GM18508 (cell line): Measurements from ENCODE around the gene SPAG16.
A peak's percentile ranks its signal among the peaks of the same experiment; 100 is the strongest.

Source experiments
- ATAC-seq: cut with Tn5 transposase; IDR thresholded peaks from one replicate; pipeline ENCODE4 v1.9.1; 2021; ENCODE audit warnings: moderate number of reproducible peaks; ENCODE audit not compliant: insufficient read depth, unreplicated experiment

The SPAG16 gene

DNA sequence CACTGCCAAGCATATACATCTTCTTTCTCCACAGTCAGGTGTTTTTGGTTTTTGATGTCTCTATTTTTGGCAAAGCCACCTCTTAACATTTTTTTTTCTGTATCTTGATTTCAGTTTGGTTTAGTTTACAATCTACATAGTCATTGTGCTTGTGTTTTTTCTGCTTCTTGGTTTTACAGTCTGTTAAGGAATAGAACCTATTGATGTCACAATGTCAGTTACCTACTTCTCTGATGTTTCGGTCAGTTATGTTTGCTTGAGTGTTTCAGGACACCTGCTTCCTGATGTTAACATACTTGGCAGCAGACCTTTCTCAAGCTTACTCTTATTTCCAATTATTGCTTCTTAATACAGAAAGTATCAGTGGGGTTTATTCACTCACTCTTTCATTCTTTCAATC, 253.3 kb downstream of the SPAG16 start:
- ATAC-seq = peak; percentile 79

GRCh38 chr2:213544940-213545339, 260.7 kb downstream of the SPAG16 start:
- no peak for ATAC-seq

- no peak for ATAC-seq
Measured at GRCh38 chr2:213545481-213545880, 261.2 kb downstream of the SPAG16 start.

GRCh38 chr2:213545964-213546475, 261.8 kb downstream of the SPAG16 start:
- no peak for ATAC-seq

DNA sequence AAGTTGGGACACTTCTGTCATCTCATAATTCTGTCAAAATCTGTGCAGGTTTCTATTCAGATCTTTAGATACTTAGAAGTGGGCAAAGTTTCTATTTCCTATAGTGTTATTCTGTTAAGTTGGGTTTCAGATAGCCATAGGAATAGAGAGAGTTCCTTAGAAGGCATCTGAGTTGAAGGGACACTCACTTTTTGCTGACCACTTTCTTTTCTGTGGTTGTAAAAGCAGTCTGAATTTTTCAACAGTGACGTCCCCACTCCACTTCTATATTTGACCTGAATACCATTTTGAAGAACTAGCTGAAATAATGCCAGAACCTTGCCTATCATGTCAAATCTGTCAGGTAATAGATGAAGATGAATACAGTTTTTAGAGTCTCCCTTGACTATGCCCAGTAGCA, 267.3 kb downstream of the SPAG16 start:
- no peak for ATAC-seq

DNA sequence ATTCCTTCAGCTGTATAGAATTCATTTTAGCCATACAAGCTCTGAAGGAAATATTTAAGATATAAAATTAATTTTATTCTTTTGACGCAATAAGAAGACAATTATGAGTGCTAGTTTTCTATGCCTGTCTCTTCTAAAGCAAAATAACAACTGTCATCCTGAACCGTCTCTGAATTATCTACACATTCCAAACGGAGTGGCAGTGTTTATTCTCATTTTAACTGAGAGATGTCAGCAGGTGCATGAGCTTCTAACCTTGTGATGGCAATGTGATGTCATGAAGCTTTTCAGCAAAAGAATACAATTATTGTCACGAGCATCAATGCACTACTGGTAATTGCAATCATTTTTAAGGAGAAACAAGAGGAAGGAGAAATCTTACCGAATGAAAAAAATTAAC, 274.8 kb downstream of the SPAG16 start:
- no peak for ATAC-seq

GRCh38 chr2:213561759-213562158, 277.5 kb downstream of the SPAG16 start:
- ATAC-seq = no peak

- no peak for ATAC-seq
Measured at GRCh38 chr2:213562539-213563180, 278.4 kb downstream of the SPAG16 start.

GRCh38 chr2:213566846-213567245, 282.6 kb downstream of the SPAG16 start:
- ATAC-seq = no peak

DNA sequence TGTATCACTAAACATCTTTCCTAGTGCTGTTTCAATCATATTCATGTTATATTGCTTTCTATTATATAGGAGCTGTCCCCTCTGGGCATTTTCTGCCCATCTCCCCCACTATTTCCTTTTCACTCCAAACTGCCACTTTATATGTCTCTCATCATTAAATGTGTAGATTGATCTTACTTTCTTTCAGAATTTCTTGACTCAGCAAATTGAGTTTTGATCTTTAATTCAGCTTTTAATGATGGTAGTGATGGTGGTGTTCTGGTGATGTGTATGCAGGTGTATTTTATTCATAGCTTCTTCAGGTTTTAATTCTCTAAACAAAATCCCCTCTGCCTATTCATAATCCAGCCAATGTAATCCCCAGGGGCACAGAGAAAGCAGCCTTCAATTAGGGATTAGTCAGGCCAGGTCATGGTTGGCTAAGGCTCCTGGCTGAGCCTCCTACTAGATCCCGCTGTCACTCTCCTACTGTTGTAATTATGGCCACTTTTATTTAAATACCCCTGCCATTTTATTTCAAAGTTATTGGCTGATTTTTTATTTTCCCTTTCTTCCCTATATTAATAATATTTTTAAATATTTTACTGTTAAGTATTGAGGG, 325.4 kb downstream of the SPAG16 start:
- no peak for ATAC-seq

GRCh38 chr2:213627054-213627710, 342.9 kb downstream of the SPAG16 start:
- ATAC-seq = peak; percentile 67

DNA sequence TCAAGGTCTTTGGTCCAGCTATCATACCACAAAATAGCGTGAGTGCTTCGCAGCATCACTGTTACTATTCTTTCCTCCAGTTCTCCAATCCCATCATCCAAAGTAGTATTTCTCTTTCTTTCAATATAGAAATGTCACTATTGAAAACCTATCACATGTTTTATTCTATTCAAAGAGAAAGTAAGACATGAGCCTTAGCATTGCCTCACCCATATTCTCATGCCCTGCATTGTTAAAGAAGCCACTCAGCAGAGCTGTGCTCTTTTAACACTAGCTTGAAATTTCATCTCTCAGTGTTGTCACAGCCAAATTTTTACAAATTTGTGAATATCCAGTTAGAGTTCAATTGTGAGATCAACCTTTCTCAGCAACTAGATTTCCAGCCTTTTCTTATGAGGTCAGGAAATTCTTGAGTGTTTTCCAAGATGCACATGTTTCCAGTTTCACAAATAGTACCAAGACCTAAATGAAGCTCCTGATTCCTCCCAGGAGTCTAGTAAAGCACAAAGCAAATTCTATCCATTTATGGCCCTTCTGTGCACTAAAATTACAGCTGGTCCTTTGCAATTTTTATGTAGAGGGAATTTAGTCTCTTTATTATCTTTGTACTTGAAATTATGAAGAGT, 343.7 kb downstream of the SPAG16 start:
- no peak for ATAC-seq

GRCh38 chr2:213640738-213641425, 356.6 kb downstream of the SPAG16 start:
- ATAC-seq = no peak

- ATAC-seq = no peak
Measured at GRCh38 chr2:213644926-213645325, 360.7 kb downstream of the SPAG16 start.

- ATAC-seq = no peak
Measured at GRCh38 chr2:213649176-213649575, 364.9 kb downstream of the SPAG16 start.

DNA sequence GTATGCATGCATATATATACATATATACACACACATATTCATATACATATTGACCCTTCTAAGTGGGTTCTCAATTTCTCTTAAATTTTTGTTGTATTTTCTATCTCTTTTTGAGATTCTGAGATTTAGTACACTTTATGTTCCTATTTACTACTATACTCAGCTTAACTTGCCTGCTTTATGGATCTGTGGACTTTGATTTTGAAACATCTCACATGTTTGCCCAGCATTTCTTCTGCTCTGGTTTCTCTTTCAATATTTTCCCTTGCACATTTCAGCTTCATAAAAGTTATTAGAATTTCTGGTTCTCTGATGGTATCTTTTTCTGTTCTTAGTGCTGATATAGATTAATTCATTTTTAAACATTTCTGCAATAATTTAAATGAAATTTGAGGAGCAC, 380.6 kb downstream of the SPAG16 start:
- no peak for ATAC-seq

DNA sequence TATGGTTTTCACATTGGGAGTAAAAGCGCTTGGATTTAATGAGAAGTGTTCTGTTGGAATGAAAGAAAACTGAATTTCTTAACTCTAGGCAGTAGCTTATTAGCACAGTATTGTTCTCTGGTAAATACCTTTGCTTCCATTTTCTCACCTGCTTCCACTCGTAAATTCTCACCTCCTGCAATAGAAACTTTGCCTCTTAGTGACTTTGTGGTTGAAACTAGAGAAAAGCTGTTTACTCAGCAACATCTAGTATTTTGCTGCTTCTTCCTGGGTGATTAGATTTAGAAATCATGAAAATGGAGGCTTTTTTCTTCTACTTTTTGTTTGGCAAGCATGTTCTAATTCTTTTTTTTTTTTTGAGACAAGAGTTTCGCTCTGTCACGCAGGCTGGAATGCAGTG, 385.4 kb downstream of the SPAG16 start:
- no peak for ATAC-seq

DNA sequence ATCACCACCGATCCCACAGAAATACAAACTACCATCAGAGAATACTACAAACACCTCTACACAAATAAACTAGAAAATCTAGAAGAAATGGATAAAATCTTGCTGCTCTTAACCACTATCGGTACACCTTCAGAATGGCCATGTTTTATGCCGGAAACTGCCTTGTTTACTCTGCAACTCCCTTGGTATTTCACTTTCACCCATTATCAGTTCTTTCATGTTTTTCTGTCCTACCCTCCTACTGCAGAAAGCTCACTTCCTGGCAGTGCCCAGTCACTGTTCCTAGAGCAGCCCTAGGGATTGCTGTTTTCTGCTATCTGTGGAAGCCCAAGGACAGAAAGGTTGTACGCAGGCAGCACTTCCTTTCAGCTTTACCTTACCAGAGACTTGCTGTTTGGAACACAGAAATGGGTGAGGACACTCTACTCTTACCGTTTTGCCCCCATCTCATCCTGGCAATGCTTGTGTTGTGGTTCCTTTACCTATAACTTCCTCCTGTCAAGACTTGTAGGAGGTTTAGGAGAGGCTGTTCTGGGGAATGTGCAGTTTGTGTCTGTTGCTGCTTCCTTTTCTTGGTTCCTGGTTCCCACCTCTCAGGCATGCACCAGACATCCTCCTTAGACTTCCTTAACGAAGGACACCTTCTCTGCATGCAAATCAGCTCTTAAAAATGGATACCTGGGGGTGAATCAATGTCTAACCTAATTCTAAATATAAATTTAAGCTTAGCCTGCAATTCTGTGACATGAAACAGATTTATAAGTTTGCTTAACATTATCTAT, 394.4 kb downstream of the SPAG16 start:
- ATAC-seq = peak; percentile 55

- no peak for ATAC-seq
Measured at GRCh38 chr2:213679894-213680293, 395.6 kb downstream of the SPAG16 start.

GRCh38 chr2:213682276-213682675, 398.0 kb downstream of the SPAG16 start:
- no peak for ATAC-seq
